Measurements from ENCODE around the gene RIT2. TPM values are rescaled to one million over a fixed set of nuclear protein-coding genes. Genes with fewer than 3 reads are reported as not detected.

Gene RIT2
- total RNA-seq, 4 donors from 2014 or later, result not detected

DNA sequence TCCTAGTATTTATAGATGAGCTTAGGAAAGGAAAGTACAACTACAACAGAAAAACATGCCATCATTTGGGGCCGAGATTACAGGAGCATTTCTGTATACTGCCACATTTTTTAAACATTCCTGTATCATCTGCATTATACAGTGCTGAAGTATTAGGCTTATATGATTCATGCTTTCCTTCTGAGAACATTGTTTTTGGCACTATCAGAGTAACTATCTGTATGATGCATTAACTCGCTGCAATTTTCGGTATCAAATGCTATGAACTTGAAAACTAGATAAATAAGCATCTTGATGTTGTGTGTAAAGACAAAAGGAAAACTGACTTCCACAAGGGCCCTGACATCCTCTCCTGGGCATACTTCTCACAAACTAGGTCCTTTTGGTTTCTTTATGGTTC lies 102.0 kb downstream of the RIT2 start:
- TF ChIP-seq, protein P1, sequence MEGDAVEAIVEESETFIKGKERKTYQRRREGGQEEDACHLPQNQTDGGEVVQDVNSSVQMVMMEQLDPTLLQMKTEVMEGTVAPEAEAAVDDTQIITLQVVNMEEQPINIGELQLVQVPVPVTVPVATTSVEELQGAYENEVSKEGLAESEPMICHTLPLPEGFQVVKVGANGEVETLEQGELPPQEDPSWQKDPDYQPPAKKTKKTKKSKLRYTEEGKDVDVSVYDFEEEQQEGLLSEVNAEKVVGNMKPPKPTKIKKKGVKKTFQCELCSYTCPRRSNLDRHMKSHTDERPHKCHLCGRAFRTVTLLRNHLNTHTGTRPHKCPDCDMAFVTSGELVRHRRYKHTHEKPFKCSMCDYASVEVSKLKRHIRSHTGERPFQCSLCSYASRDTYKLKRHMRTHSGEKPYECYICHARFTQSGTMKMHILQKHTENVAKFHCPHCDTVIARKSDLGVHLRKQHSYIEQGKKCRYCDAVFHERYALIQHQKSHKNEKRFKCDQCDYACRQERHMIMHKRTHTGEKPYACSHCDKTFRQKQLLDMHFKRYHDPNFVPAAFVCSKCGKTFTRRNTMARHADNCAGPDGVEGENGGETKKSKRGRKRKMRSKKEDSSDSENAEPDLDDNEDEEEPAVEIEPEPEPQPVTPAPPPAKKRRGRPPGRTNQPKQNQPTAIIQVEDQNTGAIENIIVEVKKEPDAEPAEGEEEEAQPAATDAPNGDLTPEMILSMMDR (IDR thresholded peaks at IDR 0.05), result no peak
- TF ChIP-seq POLR2A (IDR thresholded peaks at IDR 0.05), result no peak
- Histone ChIP-seq H3K9me3 (no peaks in the 10 kb centered on the region), H3K27me3 (no peaks in the 10 kb centered on the region), H3K4me1 (no peaks in the 10 kb centered on the region), H3K27ac (no peak overlapping the region), H3K4me3 (no peak overlapping the region), H3K36me3 (no peaks in the 10 kb centered on the region)
- DNase-seq, result no peak

DNA sequence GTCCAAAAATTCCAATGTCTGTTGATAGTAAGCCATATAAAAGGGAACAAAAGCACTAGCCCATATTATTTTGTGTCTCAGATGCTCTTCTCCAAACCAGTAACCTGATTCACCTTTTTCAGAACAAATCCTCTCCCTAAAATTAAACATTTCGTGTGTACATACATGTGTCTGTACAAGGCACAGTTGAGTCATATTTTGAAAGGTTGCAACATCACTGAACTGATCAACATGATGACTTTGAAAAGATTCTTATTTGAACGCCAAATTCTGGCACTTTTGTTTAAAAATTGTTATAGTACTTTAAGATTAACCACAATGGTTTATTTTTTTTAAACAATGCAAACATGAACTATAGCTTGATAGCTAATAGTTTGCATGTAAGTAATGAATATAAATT lies 102.5 kb downstream of the RIT2 start:
- DNase-seq, result no peak
- no peak overlapping the region for H3K4me3 ChIP-seq
- no peaks in the 10 kb centered on the region for H3K9me3 ChIP-seq
- TF ChIP-seq POLR2A (IDR thresholded peaks at IDR 0.05), result no peak
- TF ChIP-seq, protein P1 (IDR thresholded peaks at IDR 0.05), result no peak
- no peaks in the 10 kb centered on the region for H3K4me1 ChIP-seq
- no peaks in the 10 kb centered on the region for H3K27me3 ChIP-seq
- no peak overlapping the region for H3K27ac ChIP-seq
- no peaks in the 10 kb centered on the region for H3K36me3 ChIP-seq

DNA sequence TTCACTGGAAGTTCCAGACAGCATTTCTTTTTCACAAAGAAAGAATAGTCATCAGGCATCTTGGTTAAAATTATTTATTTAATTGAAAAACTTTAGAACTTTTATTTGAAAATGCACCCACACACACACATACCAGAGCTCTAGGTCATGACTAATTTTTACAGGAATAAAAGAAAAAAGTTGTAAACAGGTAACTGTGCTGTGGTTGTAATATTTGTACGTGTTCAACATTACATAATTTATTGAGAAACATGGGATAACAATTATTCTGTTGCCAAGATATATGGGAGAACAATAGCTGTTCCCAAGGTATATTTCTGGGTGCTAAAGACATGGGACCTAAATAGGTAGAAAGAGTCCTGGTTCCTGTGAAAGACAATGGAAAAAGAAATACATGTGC lies 104.9 kb downstream of the RIT2 start:
- no peaks in the 10 kb centered on the region for H3K4me1 ChIP-seq
- no peak overlapping the region for H3K27ac ChIP-seq
- H3K36me3 ChIP-seq, result no peaks in the 10 kb centered on the region
- DNase-seq, result no peak
- H3K9me3 ChIP-seq, result no peaks in the 10 kb centered on the region
- no peaks in the 10 kb centered on the region for H3K27me3 ChIP-seq
- H3K4me3 ChIP-seq, result no peak overlapping the region
- TF ChIP-seq, protein P1 (IDR thresholded peaks at IDR 0.05), result no peak
- no peak for TF ChIP-seq POLR2A (IDR thresholded peaks at IDR 0.05)

DNA sequence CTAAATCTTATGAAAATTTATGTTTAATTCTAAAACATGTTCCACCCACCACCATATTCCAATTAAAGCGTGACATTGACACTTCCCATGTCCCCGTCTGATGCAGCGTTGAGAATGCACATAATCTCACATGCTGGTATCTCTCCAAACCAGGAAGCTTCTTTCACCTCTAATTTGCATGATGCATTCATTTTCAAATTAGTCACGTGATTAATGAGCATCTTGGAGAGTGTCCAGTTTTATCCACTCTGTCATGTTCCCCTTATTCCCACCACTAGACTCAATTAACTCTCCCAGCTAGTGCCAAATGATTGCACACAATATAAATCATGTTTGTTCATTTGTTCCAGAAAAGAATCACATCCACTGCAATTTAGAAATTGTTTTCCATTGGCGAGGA lies 105.8 kb downstream of the RIT2 start:
- TF ChIP-seq, protein P1 (IDR thresholded peaks at IDR 0.05), result no peak
- TF ChIP-seq POLR2A (IDR thresholded peaks at IDR 0.05), result no peak
- Histone ChIP-seq H3K27me3 (no peaks in the 10 kb centered on the region), H3K9me3 (no peaks in the 10 kb centered on the region), H3K4me1 (no peaks in the 10 kb centered on the region), H3K36me3 (no peaks in the 10 kb centered on the region), H3K27ac (no peak overlapping the region), H3K4me3 (no peak overlapping the region)
- no peak for DNase-seq

DNA sequence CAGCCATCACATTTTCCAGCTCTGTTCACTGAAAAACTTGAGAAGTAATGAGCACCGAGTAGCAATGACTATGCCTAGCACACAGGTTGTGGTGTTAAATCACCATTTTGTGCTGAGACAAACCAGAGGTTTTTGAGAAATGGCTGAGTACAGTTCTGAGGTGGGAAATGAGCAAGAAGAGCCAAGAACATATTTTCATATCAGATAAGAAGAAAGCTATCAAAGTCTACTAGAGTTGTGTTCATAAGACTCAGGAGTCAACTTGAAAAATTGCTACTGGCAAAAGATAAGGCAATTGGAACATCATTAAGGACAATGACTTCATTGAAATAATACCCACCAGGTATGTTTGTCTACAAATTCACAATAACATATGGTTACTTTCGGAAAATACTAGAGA lies 108.1 kb downstream of the RIT2 start:
- DNase-seq, result no peak
- no peaks in the 10 kb centered on the region for H3K27me3 ChIP-seq
- no peak overlapping the region for H3K4me3 ChIP-seq
- H3K4me1 ChIP-seq, result no peaks in the 10 kb centered on the region
- no peak overlapping the region for H3K27ac ChIP-seq
- H3K36me3 ChIP-seq, result no peaks in the 10 kb centered on the region
- TF ChIP-seq, protein P1 (IDR thresholded peaks at IDR 0.05), result no peak
- no peaks in the 10 kb centered on the region for H3K9me3 ChIP-seq

DNA sequence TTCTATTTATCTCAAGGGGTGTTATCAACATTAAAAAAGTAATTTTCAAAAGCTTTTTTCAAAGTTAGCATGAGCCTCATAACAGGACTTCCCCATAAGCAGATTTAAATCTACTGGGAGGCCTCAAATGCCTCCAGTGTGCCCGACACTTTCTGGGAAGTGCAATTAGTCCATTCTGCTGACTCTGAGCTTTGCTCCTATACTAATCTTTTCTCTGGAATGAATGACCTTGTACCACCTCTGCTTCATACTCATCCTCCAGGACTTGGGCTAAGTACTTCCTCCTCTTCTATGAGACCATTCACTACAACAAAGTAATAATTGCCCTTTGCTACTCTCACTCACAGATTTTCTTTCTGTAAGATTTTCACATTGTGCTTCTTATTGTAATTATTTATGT lies 111.1 kb downstream of the RIT2 start:
- H3K4me1 ChIP-seq, result no peaks in the 10 kb centered on the region
- no peak overlapping the region for H3K27ac ChIP-seq
- DNase-seq, result no peak
- no peaks in the 10 kb centered on the region for H3K9me3 ChIP-seq
- no peaks in the 10 kb centered on the region for H3K27me3 ChIP-seq
- H3K36me3 ChIP-seq, result no peaks in the 10 kb centered on the region
- TF ChIP-seq POLR2A (IDR thresholded peaks at IDR 0.05), result no peak
- TF ChIP-seq, protein P1 (IDR thresholded peaks at IDR 0.05), result no peak
- no peak overlapping the region for H3K4me3 ChIP-seq

Measured in Peyer's patch (tissue), 4 donors.